Glomerular visceral epithelial cell (primary cell): ENCODE measurements around the gene RNF166.

Experiments
- DNase-seq: peaks from one replicate; pipeline ENCODE4 v3.0.0-alpha.2; 2016; ENCODE audit errors: extremely low spot score

The RNF166 gene

DNA sequence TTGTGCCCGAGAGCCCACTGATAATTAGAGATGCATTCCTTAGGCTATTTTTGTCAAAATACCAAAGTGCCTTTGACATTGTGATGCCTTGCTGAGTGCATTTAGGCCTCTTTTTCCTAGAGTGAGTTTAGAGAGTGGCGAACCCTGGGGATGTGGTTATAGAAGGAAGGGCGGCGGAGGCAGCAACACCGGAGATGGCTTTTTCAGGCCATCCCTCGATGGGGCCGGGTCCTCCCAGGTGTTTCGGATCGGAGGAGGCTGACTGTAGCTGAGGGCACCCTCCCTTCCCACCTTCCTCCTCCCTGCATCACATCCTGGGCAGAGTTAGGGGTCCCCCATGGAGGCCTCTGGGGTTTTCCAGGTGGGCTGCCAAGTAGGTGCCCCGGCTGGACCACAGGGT is 13.3 kb downstream of the RNF166 start:
- no peak for DNase-seq

GRCh38 chr16:88691924-88692560 is 14.2 kb downstream of the RNF166 start:
- no peak for DNase-seq

GRCh38 chr16:88691129-88691813 is 14.9 kb downstream of the RNF166 start:
- no peak for DNase-seq

GRCh38 chr16:88690341-88691128 is 15.7 kb downstream of the RNF166 start:
- DNase-seq = no peak

- no peak for DNase-seq
These were observed 18.0 kb downstream of the RNF166 start for GRCh38 chr16:88688013-88688778.

DNA sequence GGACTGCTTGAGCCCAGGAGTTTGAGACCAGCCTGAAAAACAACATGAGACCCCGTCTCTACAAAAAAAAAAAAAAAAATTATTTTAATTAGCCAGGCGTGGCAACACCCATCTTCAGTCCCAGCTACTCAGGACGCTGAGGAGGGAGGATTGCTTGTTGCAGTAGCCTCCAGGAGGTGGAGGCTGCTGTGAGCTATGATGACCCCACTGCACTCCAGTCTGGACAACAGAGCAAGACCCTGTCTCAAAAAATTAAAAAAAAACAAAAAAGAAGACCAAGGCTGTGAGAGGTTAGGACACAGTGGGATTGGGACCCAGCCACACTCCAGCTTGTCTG is 18.6 kb downstream of the RNF166 start:
- no peak for DNase-seq

DNA sequence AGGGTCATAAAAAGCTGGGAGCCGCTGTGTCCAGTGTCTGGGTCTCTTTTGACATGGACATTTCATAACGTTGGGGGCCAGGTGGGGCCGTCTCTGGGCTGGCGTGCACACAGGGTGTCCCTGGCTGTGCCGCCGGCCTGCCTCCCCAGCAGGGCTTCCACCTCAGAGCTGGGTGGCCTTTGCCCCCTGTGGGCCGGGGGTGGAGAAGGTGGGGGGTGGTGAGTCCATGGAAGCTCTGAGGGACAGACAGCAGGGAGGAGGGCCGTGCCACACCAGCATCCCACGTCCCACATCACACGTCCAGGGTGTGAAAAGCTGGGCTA is 19.0 kb downstream of the RNF166 start:
- no peak for DNase-seq

DNA sequence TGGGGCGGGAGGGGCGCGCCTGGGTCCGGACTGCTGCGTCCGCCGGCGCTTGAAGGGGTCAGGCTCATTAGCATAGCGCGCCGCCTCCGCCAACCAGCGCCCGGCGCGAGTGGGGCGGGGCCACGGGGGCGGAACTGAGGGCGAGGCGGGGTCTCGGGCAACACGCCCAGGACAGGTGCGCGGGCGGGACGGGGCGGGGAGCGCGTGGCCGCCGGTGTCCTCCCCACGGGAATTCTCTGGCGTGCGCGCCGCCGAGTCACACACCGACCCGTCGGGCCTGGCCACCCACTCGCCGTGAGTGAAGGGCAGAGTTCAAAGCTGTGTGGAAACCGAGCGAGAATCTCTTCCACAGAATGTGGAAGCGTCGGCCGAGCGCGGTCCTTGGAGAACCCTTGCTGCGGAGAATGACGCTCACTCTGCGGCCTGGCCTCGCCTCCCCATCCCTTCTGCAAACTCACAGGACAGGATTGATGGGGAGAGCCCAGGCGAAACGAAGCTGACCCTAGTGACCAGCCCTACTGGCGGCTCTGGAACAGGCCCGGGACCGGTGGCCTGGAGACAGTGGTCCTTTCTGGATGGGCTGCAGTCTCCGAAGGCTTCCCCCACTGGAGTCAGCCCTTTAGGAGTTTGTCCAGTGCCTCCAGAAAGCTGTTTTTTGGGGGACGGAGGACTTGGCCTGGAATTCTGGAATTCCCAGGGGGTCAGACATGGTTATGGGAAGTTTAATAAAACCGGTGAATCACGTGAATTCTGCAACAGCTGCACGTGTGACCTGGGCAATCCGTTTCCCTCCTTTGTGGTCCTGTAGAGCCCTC is 19.6 kb downstream of the RNF166 start, which contains the start of gene SNAI3:
TSS of gene SNAI3 (minus strand) at position 69 of the 815 bp plus-strand sequence. CDS start 101 bp downstream, outside the sequence.
- DNase-seq = peak; percentile 69

- DNase-seq = no peak
These were observed 20.2 kb downstream of the RNF166 start for GRCh38 chr16:88686062-88686438.

DNA sequence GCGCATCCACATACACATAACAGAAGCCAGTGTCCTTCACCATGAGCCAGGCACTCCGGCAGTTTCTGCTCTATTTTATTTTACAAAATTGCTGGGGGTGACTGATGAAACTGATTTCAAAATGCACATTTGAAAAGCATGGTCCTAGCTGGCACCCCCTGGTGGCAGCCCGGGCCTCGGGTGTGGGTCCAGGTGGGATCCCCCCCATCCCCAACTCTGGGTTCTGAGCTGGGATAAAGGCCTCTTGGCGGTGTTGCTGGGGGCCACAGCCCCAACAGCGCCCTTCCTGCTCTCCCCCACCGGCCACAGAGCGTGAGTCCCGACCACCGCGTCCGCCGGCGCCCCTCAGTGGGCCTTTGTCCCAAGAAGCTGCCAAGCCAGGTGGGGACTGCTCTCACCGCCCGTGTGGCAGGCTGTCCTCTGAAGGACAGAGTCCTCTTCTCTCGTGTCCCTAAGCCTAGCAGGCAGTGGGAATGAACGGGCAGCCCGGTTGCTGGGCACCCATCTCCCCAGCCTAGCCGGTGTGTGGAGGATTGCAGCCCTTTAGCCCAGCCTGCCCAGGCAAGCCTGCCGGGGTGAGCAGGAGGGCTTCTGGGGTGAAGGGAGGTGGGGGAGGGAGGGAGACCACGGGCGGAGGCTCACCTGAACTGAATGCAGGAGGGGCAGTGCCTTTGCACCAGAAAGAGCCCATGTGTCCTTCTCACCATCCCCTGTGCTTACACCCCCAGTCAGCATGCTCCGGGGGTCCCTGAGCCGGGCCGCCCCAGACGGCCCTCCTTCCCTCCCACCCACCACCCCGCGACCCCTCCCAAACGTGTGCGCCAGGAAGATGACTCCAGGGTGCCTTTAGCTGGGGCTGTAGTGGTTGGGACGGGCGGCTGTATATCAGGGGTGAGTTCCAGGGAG is 20.8 kb downstream of the RNF166 start:
- peak; percentile 40 for DNase-seq

DNA sequence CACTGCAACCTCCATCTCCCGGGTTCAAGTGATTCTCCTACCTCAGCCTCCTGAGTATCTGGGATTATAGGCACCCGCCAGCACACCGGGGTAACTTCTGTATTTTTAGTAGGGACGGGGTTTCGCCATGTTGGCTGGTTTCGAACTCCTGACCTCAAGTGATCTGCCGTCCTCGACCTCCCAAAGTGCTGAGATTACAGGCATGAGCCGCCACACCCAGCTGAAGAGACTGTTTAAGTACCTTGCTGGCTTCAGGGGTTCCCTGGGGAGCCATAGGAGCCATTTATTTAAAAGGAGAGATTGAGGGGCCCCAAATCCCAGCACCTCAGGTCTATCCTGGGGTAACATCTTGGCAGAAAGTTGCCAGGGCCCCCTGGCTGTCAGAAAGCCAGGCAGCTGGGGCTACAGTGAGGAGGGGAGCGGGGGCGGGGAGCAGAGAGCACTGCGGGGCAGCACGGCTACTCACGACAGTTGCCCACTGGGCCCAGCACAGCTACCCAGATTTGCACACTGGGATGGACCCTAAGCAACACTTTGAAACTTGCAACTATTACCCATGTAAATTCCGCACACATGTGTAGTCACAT is 21.5 kb downstream of the RNF166 start:
- DNase-seq = no peak

- no peak for DNase-seq
These were observed 24.3 kb downstream of the RNF166 start for GRCh38 chr16:88681709-88682451.

GRCh38 chr16:88681084-88681680 is 25.0 kb downstream of the RNF166 start:
- DNase-seq = no peak

DNA sequence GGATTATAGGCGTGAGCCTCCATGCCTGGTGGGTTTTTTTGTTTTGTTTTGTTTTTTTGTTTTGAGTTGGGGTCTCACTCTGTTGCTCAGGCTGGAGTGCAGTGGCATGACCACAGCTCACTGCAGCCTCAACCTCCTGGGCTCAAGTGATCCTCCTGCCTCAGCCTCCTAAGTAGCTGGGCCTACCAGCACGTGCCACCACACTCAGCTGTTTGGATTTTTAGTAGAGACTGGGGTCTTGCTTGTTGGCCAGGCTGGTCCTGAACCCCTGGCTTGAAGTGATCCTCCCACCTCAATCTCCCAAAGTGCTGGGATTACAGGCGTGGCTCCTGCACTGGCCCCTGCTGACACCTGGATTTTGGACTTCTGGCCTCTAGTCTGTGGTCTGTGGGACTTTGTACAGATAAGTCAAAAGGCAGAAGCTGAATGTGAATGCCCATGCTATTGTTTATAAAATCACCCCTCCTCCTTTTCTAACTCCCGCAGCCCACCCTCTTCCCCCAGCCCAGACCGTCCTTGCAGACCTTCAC is 25.6 kb downstream of the RNF166 start:
- no peak for DNase-seq

DNA sequence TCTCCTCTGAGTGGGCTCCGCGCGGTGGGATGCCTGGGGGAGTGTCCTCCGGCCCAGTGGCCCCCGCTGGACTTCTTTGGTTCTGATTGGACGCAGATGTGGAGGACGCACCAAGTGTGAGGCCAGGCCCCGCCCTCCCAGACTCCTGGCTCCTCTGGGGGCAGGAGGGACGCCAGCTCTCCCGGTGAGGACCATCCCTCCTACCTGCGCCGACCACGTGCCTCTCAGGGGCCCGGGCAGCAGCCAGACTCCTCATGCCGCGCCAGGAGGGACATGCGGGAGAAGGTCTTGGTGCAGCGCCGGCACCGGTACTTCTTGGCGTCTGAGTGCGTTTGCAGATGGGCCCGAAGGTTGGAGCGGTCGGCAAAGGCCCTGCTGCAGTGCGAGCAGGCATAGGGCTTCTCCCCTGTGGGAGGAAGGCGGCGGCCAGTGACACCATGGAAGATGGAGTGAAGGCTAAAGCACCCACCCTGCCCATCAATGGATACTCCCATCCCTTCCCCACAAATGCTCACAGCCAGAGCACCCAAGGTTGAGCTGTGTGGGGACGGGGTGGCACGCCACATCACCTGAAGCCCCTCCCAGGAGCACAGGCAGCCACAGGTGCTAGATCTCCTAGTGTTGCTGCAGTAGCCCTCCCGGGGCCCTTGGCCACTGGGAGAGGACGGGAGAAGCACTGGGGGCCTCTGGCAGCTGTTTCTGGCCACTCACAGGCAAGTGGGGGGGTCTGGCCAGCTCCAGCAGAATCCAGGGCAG is 27.8 kb downstream of the RNF166 start:
- DNase-seq = no peak

DNA sequence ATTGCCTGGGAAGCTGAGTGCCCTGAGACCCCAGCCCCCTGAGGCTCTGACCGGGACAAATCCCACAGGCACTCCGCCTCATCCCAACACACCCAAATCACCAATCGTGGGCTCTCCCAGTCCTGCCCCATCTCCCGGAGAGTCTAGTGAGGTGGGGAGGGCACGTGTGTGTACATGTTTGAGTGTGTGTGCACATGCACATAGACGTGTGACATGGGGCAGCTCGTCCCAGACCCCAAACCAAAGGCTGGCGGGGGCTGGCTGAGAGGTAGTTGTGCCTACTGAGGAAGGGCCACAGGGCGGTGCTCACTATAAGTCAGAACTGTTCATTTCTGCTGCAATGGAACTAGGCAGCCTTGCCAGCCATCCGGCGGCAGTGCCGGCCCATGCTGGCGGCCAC is 28.5 kb downstream of the RNF166 start:
- DNase-seq = no peak

DNA sequence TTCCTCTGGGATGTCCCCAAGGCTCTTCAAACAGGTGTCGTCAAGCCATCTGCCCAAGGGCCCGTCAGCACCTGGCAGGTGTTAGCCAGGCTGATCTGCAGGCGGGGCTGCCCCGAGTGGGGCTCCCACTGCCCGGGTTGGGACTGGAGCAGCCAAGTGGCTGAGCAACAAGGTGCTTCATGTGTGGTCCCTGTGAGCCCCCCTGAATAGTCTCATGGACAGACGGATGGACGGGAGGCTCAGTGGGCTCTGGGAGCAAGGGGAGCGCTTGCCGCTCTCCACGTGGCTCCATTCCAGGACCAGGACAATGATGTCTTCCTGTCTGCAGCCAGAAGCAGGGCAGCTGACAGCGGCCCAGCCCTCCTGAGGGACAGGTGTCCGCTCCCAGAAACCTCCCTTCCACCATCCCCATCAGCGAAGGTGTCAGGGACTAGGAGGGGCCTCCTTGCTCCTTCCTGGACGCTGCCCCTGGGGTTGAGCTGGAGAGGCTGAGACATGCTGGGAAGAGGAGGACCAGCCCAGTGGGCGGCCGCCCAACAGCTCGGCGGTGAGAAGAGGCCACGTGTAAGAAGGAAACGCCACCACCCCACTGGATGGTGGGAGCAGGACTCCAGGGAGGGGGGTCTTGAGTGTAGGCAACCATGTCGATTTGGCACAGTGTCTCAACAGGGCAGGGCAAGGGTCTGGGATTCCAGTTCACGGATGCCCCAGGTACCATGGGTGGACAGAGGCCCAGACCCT is 29.5 kb downstream of the RNF166 start:
- no peak for DNase-seq
